Esophagus squamous epithelium (tissue), 4 donors: ENCODE results near the gene MTERF1.

Experiments
- POLR2A ChIP-seq, 4 donors: fragments of 450-650 bp; IDR thresholded peaks; one replicate each; pipeline ENCODE4 v1.6.1; 2017; ENCODE audit warnings: antibody characterized with exemption in 4 of 4, mild to moderate bottlenecking in 4 of 4, moderate library complexity in 3 of 4
- TF ChIP-seq, protein P1 (sequence below), 6 experiments: fragments of 450-650 bp in 4 of 6; fragments of 200-600 bp in 2 of 6; sonication (generic) in 2 of 6; IDR thresholded peaks; one replicate each; pipeline ENCODE4 v1.5.1; 2016 to 2019; ENCODE audit warnings: antibody characterized with exemption in 6 of 6, mild to moderate bottlenecking in 4 of 6, moderate library complexity in 4 of 6

GRCh38 chr7:91852263-91852741 is 28.2 kb downstream of the MTERF1 start:
- TF ChIP-seq, protein P1, sequence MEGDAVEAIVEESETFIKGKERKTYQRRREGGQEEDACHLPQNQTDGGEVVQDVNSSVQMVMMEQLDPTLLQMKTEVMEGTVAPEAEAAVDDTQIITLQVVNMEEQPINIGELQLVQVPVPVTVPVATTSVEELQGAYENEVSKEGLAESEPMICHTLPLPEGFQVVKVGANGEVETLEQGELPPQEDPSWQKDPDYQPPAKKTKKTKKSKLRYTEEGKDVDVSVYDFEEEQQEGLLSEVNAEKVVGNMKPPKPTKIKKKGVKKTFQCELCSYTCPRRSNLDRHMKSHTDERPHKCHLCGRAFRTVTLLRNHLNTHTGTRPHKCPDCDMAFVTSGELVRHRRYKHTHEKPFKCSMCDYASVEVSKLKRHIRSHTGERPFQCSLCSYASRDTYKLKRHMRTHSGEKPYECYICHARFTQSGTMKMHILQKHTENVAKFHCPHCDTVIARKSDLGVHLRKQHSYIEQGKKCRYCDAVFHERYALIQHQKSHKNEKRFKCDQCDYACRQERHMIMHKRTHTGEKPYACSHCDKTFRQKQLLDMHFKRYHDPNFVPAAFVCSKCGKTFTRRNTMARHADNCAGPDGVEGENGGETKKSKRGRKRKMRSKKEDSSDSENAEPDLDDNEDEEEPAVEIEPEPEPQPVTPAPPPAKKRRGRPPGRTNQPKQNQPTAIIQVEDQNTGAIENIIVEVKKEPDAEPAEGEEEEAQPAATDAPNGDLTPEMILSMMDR (IDR thresholded peaks at IDR 0.05) = peak in 3 of 6 experiments; percentile 26 to 61 (median 31)
- TF ChIP-seq POLR2A (IDR thresholded peaks at IDR 0.05) = no peak
